Naive thymus-derived CD4-positive, alpha-beta T cell (primary cell): ENCODE data around the gene EIF4EBP2. TPM values are rescaled to one million over a fixed set of nuclear protein-coding genes. Genes with fewer than 3 reads are reported as not detected.

Experiments
- ATAC-seq: fragments of 150-1000 bp; cut with Tn5 transposase; 2 replicates; pipeline ENCODE4 v1.10.0; 2021; ENCODE audit warnings: mild to moderate bottlenecking, moderate library complexity
- CTCF ChIA-PET: fragments of 350-600 bp; sonication (Branson Sonifier 250); formaldehyde crosslinking; loops from one replicate; lab custom pipeline; 2021; ENCODE audit warnings: antibody characterized with exemption; lab: Charles Lee
- POLR2A ChIA-PET: fragments of 350-600 bp; sonication (Branson Sonifier 250); formaldehyde crosslinking; loops from one replicate; lab custom pipeline; 2021; ENCODE audit warnings: antibody characterized with exemption, inconsistent platforms; lab: Charles Lee
- DNase-seq, 9 donors: peaks; one replicate each; pipeline versions ENCODE4 v3.0.0 to v3.0.0-alpha.2; 2020 to 2022; ENCODE audit warnings: mixed read lengths in 1 of 9
- H3K27ac ChIP-seq: one replicate; pipeline ENCODE4 v1.7.0; 2013; ENCODE audit warnings: mild to moderate bottlenecking, low read depth, low read length, moderate library complexity
- H3K27me3 ChIP-seq, 2 donors: one replicate each; pipeline ENCODE4 v1.7.0; 2013; ENCODE audit warnings: low read length in 2 of 2, mild to moderate bottlenecking in 2 of 2, moderate library complexity in 2 of 2; ENCODE audit not compliant: control insufficient read depth in 2 of 2, insufficient read depth in 2 of 2
- H3K36me3 ChIP-seq, 3 experiments: 1 replicate in 2 of 3; 2 replicates in 1 of 3; pipeline ENCODE4 v1.7.0; 2013; ENCODE audit warnings: low read length in 3 of 3, mild to moderate bottlenecking in 3 of 3, moderate library complexity in 1 of 3; ENCODE audit not compliant: insufficient read depth in 3 of 3, control insufficient read depth in 2 of 3
- H3K4me1 ChIP-seq, 2 donors: one replicate each; pipeline ENCODE4 v1.7.0; 2013; ENCODE audit warnings: low read length in 2 of 2, mild to moderate bottlenecking in 2 of 2, moderate library complexity in 1 of 2; ENCODE audit not compliant: control insufficient read depth in 2 of 2, insufficient read depth in 2 of 2
- H3K4me3 ChIP-seq: 2 replicates; pipeline ENCODE4 v1.7.0; 2013; ENCODE audit warnings: mild to moderate bottlenecking, low read length
- H3K9me3 ChIP-seq, 3 experiments: 1 replicate in 2 of 3; 2 replicates in 1 of 3; pipeline ENCODE4 v1.7.0; 2013; ENCODE audit warnings: low read length in 3 of 3; ENCODE audit not compliant: control insufficient read depth in 2 of 3
- H3K27ac Mint-ChIP-seq, 9 donors: one replicate each; pipeline ENCODE4 v1.8.0; 2020 to 2022; ENCODE audit warnings: mixed read lengths in 9 of 9, mild to moderate bottlenecking in 8 of 9, moderate library complexity in 5 of 9, inconsistent platforms in 2 of 9
- H3K27me3 Mint-ChIP-seq, 5 donors: one replicate each; pipeline ENCODE4 v1.8.0; 2021 to 2022; ENCODE audit warnings: mixed read lengths in 5 of 5, mild to moderate bottlenecking in 1 of 5
- H3K36me3 Mint-ChIP-seq, 5 donors: one replicate each; pipeline ENCODE4 v1.8.0; 2020 to 2022; ENCODE audit warnings: mixed read lengths in 5 of 5, mild to moderate bottlenecking in 3 of 5, inconsistent platforms in 1 of 5
- H3K4me1 Mint-ChIP-seq, 7 donors: one replicate each; pipeline ENCODE4 v1.8.0; 2020 to 2022; ENCODE audit warnings: mixed read lengths in 7 of 7, mild to moderate bottlenecking in 3 of 7, inconsistent platforms in 1 of 7
- H3K4me3 Mint-ChIP-seq, 10 donors: one replicate each; pipeline ENCODE4 v1.8.0; 2020 to 2022; ENCODE audit warnings: mild to moderate bottlenecking in 10 of 10, mixed read lengths in 10 of 10, moderate library complexity in 6 of 10, inconsistent platforms in 2 of 10
- H3K9me3 Mint-ChIP-seq, 11 donors: one replicate each; pipeline ENCODE4 v1.8.0; 2020 to 2022; ENCODE audit warnings: mixed read lengths in 11 of 11, mild to moderate bottlenecking in 4 of 11, inconsistent platforms in 1 of 11, moderate library complexity in 1 of 11
- intact Hi-C, 2 donors: fragments of 100-400 bp; cut with micrococcal nuclease; formaldehyde crosslinking; loops; one replicate each; pipeline ENCODE4 v1.15.1; 2023
- polyA plus RNA-seq, 2 donors: library from polyadenylated mRNA; unstranded; fragments of 300-500 nt; fragmentation: Illumina TruSeq; gene quantifications; one replicate each; pipeline ENCODE4 v1.2.3, GENCODE V29; 2021
- total RNA-seq, 6 experiments: library from RNA in 5 of 6; stranded (reverse) in 5 of 6; gene quantifications; 1 replicate in 5 of 6; 2 replicates in 1 of 6; pipeline ENCODE4 v1.2.3 and lab custom pipeline; 2021 to 2026

Gene EIF4EBP2
- total and polyA plus RNA-seq, 7 experiments from 2014 or later, result 33.5 to 54.3 (median 47.8) TPM

- H3K4me3 ChIP-seq, result no peak overlapping the region
- no peak overlapping the region for H3K27ac ChIP-seq
- no peaks in the 10 kb centered on the region for H3K9me3 ChIP-seq
- Mint-ChIP-seq H3K27ac (no peak overlapping the region), H3K27me3 (no peaks in the 10 kb centered on the region), H3K4me1 (peaks cover 0 to 7% (median 0%) of the 10 kb centered on the region in 7 donors), H3K36me3 (peaks cover 0 to 14% (median 3%) of the 10 kb centered on the region in 5 donors), H3K9me3 (peaks cover 0 to 9% (median 0%) of the 10 kb centered on the region in 11 donors), H3K4me3 (no peak overlapping the region)
- ATAC-seq, result no peak
- CTCF ChIA-PET, result interaction anchor here (0.5 to 1.4 kb wide), 2 partner anchors 11 to 302 kb away, joined by 3 to 5 read pairs; no protein-coding TSS in a partner anchor
- intact Hi-C loops, result no loop called here
- DNase-seq, result no peak
- no peaks in the 10 kb centered on the region for H3K4me1 ChIP-seq
- H3K36me3 ChIP-seq, result no peaks in the 10 kb centered on the region
- H3K27me3 ChIP-seq, result no peaks in the 10 kb centered on the region
- POLR2A ChIA-PET, result no interaction called here
These were observed 28.9 kb upstream of the EIF4EBP2 start for GRCh38 chr10:70374775-70375614.

GRCh38 chr10:70376436-70377378, 27.2 kb upstream of the EIF4EBP2 start:
- Histone ChIP-seq H3K4me3 (no peak overlapping the region), H3K4me1 (peaks cover 4 to 6% of the 10 kb centered on the region in 2 donors), H3K27ac (no peak overlapping the region), H3K27me3 (no peaks in the 10 kb centered on the region), H3K36me3 (no peaks in the 10 kb centered on the region), H3K9me3 (no peaks in the 10 kb centered on the region)
- ChIA-PET CTCF (no interaction called here), POLR2A (no interaction called here)
- DNase-seq (no peak), ATAC-seq (no peak)
- H3K9me3 Mint-ChIP-seq, result peaks cover 0 to 9% (median 0%) of the 10 kb centered on the region in 11 donors
- intact Hi-C loops, result no loop called here
- peaks cover 0 to 14% (median 3%) of the 10 kb centered on the region in 5 donors for H3K36me3 Mint-ChIP-seq
- H3K4me3 Mint-ChIP-seq, result no peak overlapping the region
- peaks cover 4 to 14% (median 7%) of the 10 kb centered on the region in 7 donors for H3K4me1 Mint-ChIP-seq
- H3K27me3 Mint-ChIP-seq, result no peaks in the 10 kb centered on the region
- peak overlapping the region in 1 of 9 donors; percentile 56 for H3K27ac Mint-ChIP-seq

- H3K4me1 Mint-ChIP-seq, result peaks cover 5 to 20% (median 10%) of the 10 kb centered on the region in 7 donors
- Histone ChIP-seq H3K36me3 (no peaks in the 10 kb centered on the region), H3K9me3 (no peaks in the 10 kb centered on the region), H3K27me3 (no peaks in the 10 kb centered on the region), H3K27ac (no peak overlapping the region), H3K4me3 (no peak overlapping the region), H3K4me1 (peaks cover 4 to 6% of the 10 kb centered on the region in 2 donors)
- intact Hi-C loops, result no loop called here
- ChIA-PET CTCF (interaction anchor here (0.8 kb wide), 1 partner anchor 146 kb away, joined by 3 read pairs; no protein-coding TSS in a partner anchor), POLR2A (no interaction called here)
- peaks cover 0 to 9% (median 0%) of the 10 kb centered on the region in 11 donors for H3K9me3 Mint-ChIP-seq
- DNase-seq (no peak), ATAC-seq (no peak)
- peaks cover 0 to 14% (median 3%) of the 10 kb centered on the region in 5 donors for H3K36me3 Mint-ChIP-seq
- H3K27me3 Mint-ChIP-seq, result no peaks in the 10 kb centered on the region
- H3K4me3 Mint-ChIP-seq, result no peak overlapping the region
- H3K27ac Mint-ChIP-seq, result no peak overlapping the region
These were observed 25.8 kb upstream of the EIF4EBP2 start for GRCh38 chr10:70378122-70378521.

GRCh38 chr10:70379581-70380176, 24.3 kb upstream of the EIF4EBP2 start:
- intact Hi-C loops, result loop anchor here (5.0 to 10.0 kb wide), 5 partner anchors 98 to 438 kb away; partner anchors contain the start of genes PALD1 (in 2 of the 2), SAR1A (in 1 of the 2), SGPL1 (in 1 of the 2) and TYSND1 (in 1 of the 2)
- H3K4me3 Mint-ChIP-seq, result no peak overlapping the region
- H3K27me3 ChIP-seq, result no peaks in the 10 kb centered on the region
- POLR2A ChIA-PET, result interaction anchor here (0.6 kb wide), 1 partner anchor 216 kb away, joined by 3 read pairs; no protein-coding TSS in a partner anchor
- peaks cover 5 to 20% (median 10%) of the 10 kb centered on the region in 7 donors for H3K4me1 Mint-ChIP-seq
- peak in 1 of 9 donors; percentile 13 for DNase-seq
- H3K4me3 ChIP-seq, result no peak overlapping the region
- peaks cover 0 to 9% (median 0%) of the 10 kb centered on the region in 11 donors for H3K9me3 Mint-ChIP-seq
- H3K36me3 Mint-ChIP-seq, result peaks cover 0 to 6% (median 3%) of the 10 kb centered on the region in 5 donors
- H3K27ac Mint-ChIP-seq, result no peak overlapping the region
- no peaks in the 10 kb centered on the region for H3K36me3 ChIP-seq
- no peak for ATAC-seq
- H3K27ac ChIP-seq, result no peak overlapping the region
- CTCF ChIA-PET, result interaction anchor here (0.6 to 1.4 kb wide), 3 partner anchors 15 to 906 kb away, joined by 3 to 4 read pairs (median 3); no protein-coding TSS in a partner anchor
- H3K27me3 Mint-ChIP-seq, result no peaks in the 10 kb centered on the region
- peaks cover 4 to 6% of the 10 kb centered on the region in 2 donors for H3K4me1 ChIP-seq
- H3K9me3 ChIP-seq, result no peaks in the 10 kb centered on the region

GRCh38 chr10:70380350-70381135, 23.4 kb upstream of the EIF4EBP2 start:
- Histone ChIP-seq H3K4me3 (no peak overlapping the region), H3K36me3 (no peaks in the 10 kb centered on the region), H3K27me3 (no peaks in the 10 kb centered on the region), H3K27ac (no peak overlapping the region), H3K4me1 (peaks cover 4 to 6% of the 10 kb centered on the region in 2 donors), H3K9me3 (no peaks in the 10 kb centered on the region)
- Mint-ChIP-seq H3K27ac (peak overlapping the region in 1 of 9 donors; percentile 6), H3K9me3 (peaks cover 0 to 9% (median 0%) of the 10 kb centered on the region in 11 donors), H3K27me3 (no peaks in the 10 kb centered on the region), H3K4me3 (peak overlapping the region; percentile 72 to 92 (median 88)), H3K4me1 (peaks cover 5 to 20% (median 10%) of the 10 kb centered on the region in 7 donors), H3K36me3 (peaks cover 0 to 5% (median 3%) of the 10 kb centered on the region in 5 donors)
- DNase-seq (no peak), ATAC-seq (no peak)
- intact Hi-C loops, result loop anchor here (5.0 to 10.0 kb wide), 5 partner anchors 97 to 437 kb away; partner anchors contain the start of genes PALD1 (in 2 of the 2), SAR1A (in 1 of the 2), SGPL1 (in 1 of the 2) and TYSND1 (in 1 of the 2)
- POLR2A ChIA-PET, result interaction anchor here (1.8 kb wide), 1 partner anchor 25 kb away, joined by 4 read pairs; no protein-coding TSS in a partner anchor
- CTCF ChIA-PET, result interaction anchor here (1.2 to 1.4 kb wide), 2 partner anchors 16 to 128 kb away, joined by 3 to 4 read pairs; no protein-coding TSS in a partner anchor
